RWPE1 (cell line): Measurements from ENCODE around the gene MKI67.
"Not testable (repeated sequence)": the region's sequence is repeated elsewhere in the genome, so short reads cannot be mapped to it uniquely, and the experiment has no call there.

Experiments used
- CTCF ChIA-PET: fragments of 350-600 bp; sonication (Branson Sonifier 250); formaldehyde crosslinking; extraction: SDS; loops from one replicate; lab custom pipeline; 2021; lab: Yijun Ruan, JAX
- POLR2A ChIA-PET: fragments of 400-600 bp; formaldehyde crosslinking; extraction: SDS; loops from one replicate; lab custom pipeline; 2020; ENCODE audit warnings: antibody characterized with exemption; ENCODE audit not compliant: low non-redundant PET; lab: Yijun Ruan, JAX
- DNase-seq: peaks from one replicate; pipeline ENCODE4 v3.0.0; 2012; ENCODE audit warnings: low spot score
- H3K27ac ChIP-seq: fragments of 450-650 bp; 2 replicates; pipeline ENCODE4 v1.5.1; 2017
- CTCF ChIP-seq: fragments of 450-650 bp; conservative IDR thresholded peaks from 2 replicates; pipeline ENCODE4 v1.5.1; 2017; ENCODE audit warnings: low read depth, mild to moderate bottlenecking

MKI67 gene

DNA sequence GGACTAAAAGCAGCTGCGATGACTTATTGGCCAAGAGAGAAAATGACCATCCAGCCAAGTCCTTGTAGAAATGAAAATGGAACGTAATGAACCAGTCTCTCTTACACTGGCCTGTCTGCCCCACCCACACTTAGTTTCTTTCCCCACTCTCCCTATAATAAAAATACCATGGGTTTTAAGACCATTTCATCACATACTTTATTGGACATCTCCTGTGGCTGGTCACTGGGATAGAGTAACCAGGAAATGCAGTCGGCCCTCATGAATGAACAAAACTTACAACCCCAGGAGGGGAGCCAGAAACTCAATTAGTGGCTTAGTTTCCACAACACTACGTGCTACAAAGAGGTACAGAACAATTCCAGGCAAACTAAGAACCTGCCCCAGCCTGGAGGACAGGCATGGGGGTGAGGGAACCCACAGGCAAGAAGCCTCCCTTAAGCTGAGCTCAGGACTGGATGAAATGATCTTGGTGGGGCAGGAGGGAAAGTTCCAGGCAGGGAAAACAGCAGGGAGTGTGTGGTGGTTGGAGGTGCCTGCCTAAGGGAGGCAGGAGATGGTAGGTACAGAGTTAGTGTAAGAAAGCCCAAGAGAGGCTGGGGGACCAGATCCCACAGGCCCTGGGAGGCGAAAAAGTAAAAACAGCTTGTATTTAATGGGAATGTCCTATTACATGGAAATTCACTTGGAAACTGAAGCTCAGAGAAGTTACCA is 29.6 kb downstream of the MKI67 start:
- no peak for DNase-seq
- no peak for TF ChIP-seq CTCF
- peak overlapping the region; percentile 58 for H3K27ac ChIP-seq
- POLR2A ChIA-PET: no interaction called here
- CTCF ChIA-PET: interaction anchor here (1.4 kb wide), 1 partner anchor 27 kb away, joined by 3 read pairs; no protein-coding TSS in a partner anchor

DNA sequence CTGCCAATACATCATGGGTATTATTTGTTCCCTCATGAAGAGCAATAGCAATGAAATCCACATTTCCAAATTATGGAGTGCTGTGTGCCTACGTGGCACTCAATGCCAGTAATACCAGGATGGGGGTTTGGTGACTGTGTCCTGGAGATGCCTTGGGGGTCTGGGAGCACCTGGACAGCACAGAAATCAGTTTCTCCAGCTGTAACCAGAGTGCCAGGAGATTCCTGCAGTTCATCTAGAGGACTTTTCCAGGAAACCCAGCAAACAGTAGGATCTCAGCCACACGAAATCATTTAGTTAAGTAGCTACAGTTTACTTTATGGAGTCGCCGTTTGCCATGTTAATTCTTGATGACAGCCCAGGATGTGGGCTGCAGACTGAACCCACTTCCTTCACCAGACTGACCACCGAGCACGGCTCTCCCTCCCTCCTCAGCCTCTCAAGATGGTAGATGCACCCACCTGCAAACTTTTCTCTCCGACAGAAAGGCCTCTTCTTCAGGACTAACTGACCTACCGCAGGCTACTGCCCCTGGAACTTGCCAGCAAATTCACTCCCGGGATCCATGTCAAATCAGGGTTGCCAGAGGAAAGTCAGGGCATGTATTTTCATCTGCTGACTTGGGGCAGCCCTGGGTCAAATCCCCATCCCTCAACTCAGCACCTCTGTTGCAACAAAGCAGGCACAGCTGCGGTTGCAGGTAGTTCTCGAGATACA is 30.3 kb downstream of the MKI67 start:
- DNase-seq: no peak

GRCh38 chr10:128095027-128095752 is 31.0 kb downstream of the MKI67 start:
- ChIA-PET CTCF (interaction anchor here (0.6 to 1.4 kb wide), 3 partner anchors 17 to 567 kb away, joined by 3 to 4 read pairs (median 3); no protein-coding TSS in a partner anchor), POLR2A (no interaction called here)
- no peak for TF ChIP-seq CTCF
- peak; percentile 55 for DNase-seq
- H3K27ac ChIP-seq: peak overlapping the region; percentile 58

More for the DNA sequence above, 30.3 kb downstream of the MKI67 start:
- ChIA-PET POLR2A (no interaction called here), CTCF (interaction anchor here (1.0 to 1.4 kb wide), 2 partner anchors 18 to 27 kb away, joined by 3 to 4 read pairs; no protein-coding TSS in a partner anchor)
- H3K27ac ChIP-seq: peak overlapping the region; percentile 58
- TF ChIP-seq CTCF: no peak

GRCh38 chr10:128094596-128094995 is 31.6 kb downstream of the MKI67 start:
- DNase-seq, POLR2A ChIA-PET, H3K27ac ChIP-seq: not testable (repeated sequence)
- CTCF ChIA-PET: interaction anchor here (0.6 kb wide), 1 partner anchor 568 kb away, joined by 3 read pairs; no protein-coding TSS in a partner anchor

- CTCF ChIA-PET: no interaction called here
Observed at GRCh38 chr10:128092454-128092853, 33.8 kb downstream of the MKI67 start.

DNA sequence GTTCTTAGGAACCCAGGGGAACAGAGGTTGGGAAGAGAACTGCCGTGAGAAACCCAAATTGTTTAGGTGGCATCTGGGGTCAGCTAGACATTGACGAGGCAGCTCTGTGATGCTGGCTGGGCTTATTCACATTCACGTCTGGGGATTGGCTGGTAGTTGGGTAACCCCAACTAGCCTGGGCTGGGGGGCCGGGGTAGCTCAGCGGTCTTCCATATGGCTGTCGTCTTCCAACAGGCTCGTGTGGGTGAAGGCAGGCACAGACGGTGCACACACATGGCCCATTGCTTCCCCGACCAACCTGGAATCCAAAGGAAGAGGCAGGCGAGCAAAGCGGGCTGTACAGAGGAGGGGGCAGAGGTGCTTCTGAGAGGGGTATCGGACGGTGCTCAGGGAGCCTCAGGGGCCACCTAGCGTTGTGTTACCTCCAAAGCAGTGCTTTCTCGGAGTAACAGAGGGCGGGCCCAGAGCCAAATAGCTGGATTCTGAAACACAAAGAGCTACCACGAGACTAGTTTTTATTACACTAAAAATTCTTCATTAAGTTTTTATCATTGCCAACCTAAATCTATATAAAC is 34.5 kb downstream of the MKI67 start:
- no peak for TF ChIP-seq CTCF
- ChIA-PET POLR2A (no interaction called here), CTCF (interaction anchor here (0.6 kb wide), 1 partner anchor 26 kb away, joined by 3 read pairs; no protein-coding TSS in a partner anchor)
- no peak overlapping the region for H3K27ac ChIP-seq
- no peak for DNase-seq

More at GRCh38 chr10:128092454-128092853, 33.8 kb downstream of the MKI67 start:
- DNase-seq: no peak
- H3K27ac ChIP-seq: no peak overlapping the region
- TF ChIP-seq CTCF: no peak
- POLR2A ChIA-PET: no interaction called here
